IPS-11a (cell line): ENCODE results near the gene CWC27.
"Not testable (repeated sequence)": the region's sequence is repeated elsewhere in the genome, so short reads cannot be mapped to it uniquely, and the experiment has no call there.

Experiments used
- H3K4me3 ChIP-seq: one replicate; pipeline ENCODE4 v1.5.1; 2013; ENCODE audit warnings: low read depth, low read length, control low read depth

Gene CWC27

GRCh38 chr5:64786372-64786771 is 17.6 kb downstream of the CWC27 start:
- H3K4me3 ChIP-seq, result no peak overlapping the region

- H3K4me3 ChIP-seq, result no peak overlapping the region
These were observed 19.4 kb downstream of the CWC27 start for GRCh38 chr5:64788156-64788555.

GRCh38 chr5:64789457-64789856 is 20.7 kb downstream of the CWC27 start:
- H3K4me3 ChIP-seq, result no peak overlapping the region

GRCh38 chr5:64790210-64790609 is 21.5 kb downstream of the CWC27 start:
- H3K4me3 ChIP-seq, result no peak overlapping the region

GRCh38 chr5:64792469-64792868 is 23.7 kb downstream of the CWC27 start:
- H3K4me3 ChIP-seq, result no peak overlapping the region

GRCh38 chr5:64794053-64794770 is 25.5 kb downstream of the CWC27 start:
- H3K4me3 ChIP-seq, result no peak overlapping the region

GRCh38 chr5:64796301-64796700 is 27.6 kb downstream of the CWC27 start:
- H3K4me3 ChIP-seq, result no peak overlapping the region

GRCh38 chr5:64800926-64801325 is 32.2 kb downstream of the CWC27 start:
- no peak overlapping the region for H3K4me3 ChIP-seq

- H3K4me3 ChIP-seq, result no peak overlapping the region
These were observed 37.8 kb downstream of the CWC27 start for GRCh38 chr5:64806537-64806936.

- no peak overlapping the region for H3K4me3 ChIP-seq
These were observed 38.8 kb downstream of the CWC27 start for GRCh38 chr5:64807520-64807919.

GRCh38 chr5:64811050-64811640 is 42.4 kb downstream of the CWC27 start:
- H3K4me3 ChIP-seq, result no peak overlapping the region

GRCh38 chr5:64814073-64814472 is 45.3 kb downstream of the CWC27 start:
- H3K4me3 ChIP-seq, result no peak overlapping the region

- H3K4me3 ChIP-seq, result no peak overlapping the region
These were observed 49.5 kb downstream of the CWC27 start for GRCh38 chr5:64818245-64818644.

- not testable (repeated sequence) for H3K4me3 ChIP-seq
These were observed 50.6 kb downstream of the CWC27 start for GRCh38 chr5:64819345-64819744.

- no peak overlapping the region for H3K4me3 ChIP-seq
These were observed 53.6 kb downstream of the CWC27 start for GRCh38 chr5:64822320-64822719.

GRCh38 chr5:64826541-64826940 is 57.8 kb downstream of the CWC27 start:
- no peak overlapping the region for H3K4me3 ChIP-seq

GRCh38 chr5:64827703-64828102 is 59.0 kb downstream of the CWC27 start:
- H3K4me3 ChIP-seq, result no peak overlapping the region

- not testable (repeated sequence) for H3K4me3 ChIP-seq
These were observed 61.9 kb downstream of the CWC27 start for GRCh38 chr5:64830650-64831049.

GRCh38 chr5:64831996-64832395 is 63.3 kb downstream of the CWC27 start:
- H3K4me3 ChIP-seq, result no peak overlapping the region

GRCh38 chr5:64834037-64834436 is 65.3 kb downstream of the CWC27 start:
- no peak overlapping the region for H3K4me3 ChIP-seq

GRCh38 chr5:64834611-64835010 is 65.9 kb downstream of the CWC27 start:
- H3K4me3 ChIP-seq, result no peak overlapping the region

GRCh38 chr5:64835266-64835665 is 66.5 kb downstream of the CWC27 start:
- no peak overlapping the region for H3K4me3 ChIP-seq
